ENCODE data around the gene CACNA1E. TPM values are rescaled to one million over a fixed set of nuclear protein-coding genes. Genes with fewer than 3 reads are reported as not detected.

CACNA1E gene
- total RNA-seq, 2 experiments from 2014 or later = not detected

DNA sequence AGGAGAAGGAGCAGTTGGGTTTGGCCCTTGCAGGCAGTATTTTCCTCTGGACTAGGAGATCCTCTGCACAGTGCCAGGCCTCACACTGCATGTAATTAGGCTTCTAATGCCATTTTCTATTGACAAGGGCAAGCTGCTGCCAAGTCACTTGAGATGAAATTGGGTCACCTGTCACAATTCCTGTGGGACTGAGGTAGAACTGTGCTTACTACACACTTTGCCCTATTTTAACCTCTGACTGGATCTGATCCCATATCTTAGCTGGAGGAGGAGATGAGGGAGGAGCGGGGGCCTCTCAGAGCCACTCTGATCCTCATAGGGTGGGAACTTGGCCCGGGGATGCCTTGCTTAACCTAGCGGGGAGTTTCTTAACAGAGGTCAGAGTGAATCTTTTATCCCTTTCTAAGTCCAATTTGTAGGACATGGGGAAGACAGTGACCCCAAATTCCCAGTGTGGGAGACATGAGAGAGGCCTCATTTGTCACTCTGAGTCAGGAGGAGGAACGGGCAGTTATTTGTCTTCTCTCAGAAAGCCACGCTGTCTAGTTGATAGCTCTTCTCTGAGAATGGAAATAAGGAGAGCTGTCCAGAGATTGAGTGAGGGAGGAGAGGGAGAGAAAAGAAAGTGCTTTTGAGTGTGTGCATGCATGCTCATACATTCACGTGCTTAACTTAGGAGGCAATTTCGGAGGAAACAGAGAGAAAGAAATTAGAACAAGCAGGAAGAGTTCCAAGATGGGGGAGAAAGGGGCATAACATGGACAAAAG is 121.3 kb downstream of the CACNA1E start:
- H3K9me2 ChIP-seq (ENCODE audit: insufficient read depth, low read length) = no peaks in the 10 kb centered on the region
- ChIA-PET CTCF (ENCODE audit: unreplicated experiment) (no interaction called here), POLR2A (interaction anchor here (0.7 kb wide), 1 partner anchor 409 kb away, joined by 3 read pairs; no protein-coding TSS in a partner anchor)
- H3K4me2 ChIP-seq (ENCODE audit: low read length) = no peak overlapping the region
- H3K27ac ChIP-seq (ENCODE audit: low read depth, low read length, poor library complexity, severe bottlenecking) = no peak overlapping the region
- no peak overlapping the region for H2AFZ ChIP-seq (ENCODE audit: low read length)
- H3K79me2 ChIP-seq (ENCODE audit: insufficient read depth, low read depth, low read length) = no peaks in the 10 kb centered on the region
- H4K20me1 ChIP-seq (ENCODE audit: insufficient read depth, low read length) = no peaks in the 10 kb centered on the region
- no peak overlapping the region for H3K4me3 ChIP-seq (ENCODE audit: low read depth, low read length, poor library complexity, severe bottlenecking)
- H3K9me3 ChIP-seq (ENCODE audit: low read length) = no peaks in the 10 kb centered on the region
- BruUV-seq (replicated peaks) = no TSS peak
- no peaks in the 10 kb centered on the region for H3K4me1 ChIP-seq (ENCODE audit: insufficient read depth, low read length, poor library complexity, severe bottlenecking)
- H3K36me3 ChIP-seq (ENCODE audit: insufficient read depth, low read length) = no peaks in the 10 kb centered on the region
- no peak for DNase-seq (ENCODE audit: low spot score)
- intact Hi-C loops (cut with micrococcal nuclease; ENCODE audit: unreplicated experiment) = no loop called here
- no peak for TF ChIP-seq EZH2phosphoT487 (IDR thresholded peaks at IDR 0.05; ENCODE audit: borderline replicate concordance, low read depth, low read length)
- TF ChIP-seq, protein P1, sequence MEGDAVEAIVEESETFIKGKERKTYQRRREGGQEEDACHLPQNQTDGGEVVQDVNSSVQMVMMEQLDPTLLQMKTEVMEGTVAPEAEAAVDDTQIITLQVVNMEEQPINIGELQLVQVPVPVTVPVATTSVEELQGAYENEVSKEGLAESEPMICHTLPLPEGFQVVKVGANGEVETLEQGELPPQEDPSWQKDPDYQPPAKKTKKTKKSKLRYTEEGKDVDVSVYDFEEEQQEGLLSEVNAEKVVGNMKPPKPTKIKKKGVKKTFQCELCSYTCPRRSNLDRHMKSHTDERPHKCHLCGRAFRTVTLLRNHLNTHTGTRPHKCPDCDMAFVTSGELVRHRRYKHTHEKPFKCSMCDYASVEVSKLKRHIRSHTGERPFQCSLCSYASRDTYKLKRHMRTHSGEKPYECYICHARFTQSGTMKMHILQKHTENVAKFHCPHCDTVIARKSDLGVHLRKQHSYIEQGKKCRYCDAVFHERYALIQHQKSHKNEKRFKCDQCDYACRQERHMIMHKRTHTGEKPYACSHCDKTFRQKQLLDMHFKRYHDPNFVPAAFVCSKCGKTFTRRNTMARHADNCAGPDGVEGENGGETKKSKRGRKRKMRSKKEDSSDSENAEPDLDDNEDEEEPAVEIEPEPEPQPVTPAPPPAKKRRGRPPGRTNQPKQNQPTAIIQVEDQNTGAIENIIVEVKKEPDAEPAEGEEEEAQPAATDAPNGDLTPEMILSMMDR (conservative IDR thresholded peaks at IDR 0.05; ENCODE audit: low read length) = no peak

DNA sequence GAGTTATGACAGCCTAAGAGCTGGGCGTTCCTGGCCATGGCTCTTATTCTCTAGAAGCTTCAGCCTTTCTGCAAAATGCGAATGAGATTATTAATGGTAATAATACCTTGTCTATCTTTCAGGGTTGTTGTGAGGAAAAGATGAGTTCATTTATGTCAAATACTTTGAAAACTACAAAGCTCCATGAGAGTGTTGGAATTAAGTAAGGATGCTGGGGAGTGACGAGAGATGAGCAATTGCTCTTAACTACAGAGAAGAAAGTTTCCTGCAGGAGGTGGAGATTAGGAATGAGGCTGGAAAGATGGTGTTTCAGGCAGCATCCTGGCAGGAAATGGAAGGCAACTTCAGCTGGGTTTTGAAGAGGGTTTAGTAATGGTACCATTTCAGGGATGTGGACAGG is 124.2 kb downstream of the CACNA1E start:
- Histone ChIP-seq H3K79me2 (ENCODE audit: insufficient read depth, low read depth, low read length) (no peaks in the 10 kb centered on the region), H3K9me3 (ENCODE audit: low read length) (no peaks in the 10 kb centered on the region), H3K4me3 (ENCODE audit: low read depth, low read length, poor library complexity, severe bottlenecking) (no peak overlapping the region), H4K20me1 (ENCODE audit: insufficient read depth, low read length) (no peaks in the 10 kb centered on the region), H3K27ac (ENCODE audit: low read depth, low read length, poor library complexity, severe bottlenecking) (no peak overlapping the region), H3K9me2 (ENCODE audit: insufficient read depth, low read length) (no peaks in the 10 kb centered on the region), H3K4me1 (ENCODE audit: insufficient read depth, low read length, poor library complexity, severe bottlenecking) (no peaks in the 10 kb centered on the region), H2AFZ (ENCODE audit: low read length) (no peak overlapping the region), H3K4me2 (ENCODE audit: low read length) (no peak overlapping the region), H3K36me3 (ENCODE audit: insufficient read depth, low read length) (no peaks in the 10 kb centered on the region)
- DNase-seq (ENCODE audit: low spot score) = no peak
- intact Hi-C loops (cut with micrococcal nuclease; ENCODE audit: unreplicated experiment) = no loop called here
- no TSS peak for BruUV-seq (replicated peaks)
- TF ChIP-seq, protein P1 (conservative IDR thresholded peaks at IDR 0.05; ENCODE audit: low read length) = no peak
- no peak for TF ChIP-seq EZH2phosphoT487 (IDR thresholded peaks at IDR 0.05; ENCODE audit: borderline replicate concordance, low read depth, low read length)
- POLR2A ChIA-PET = no interaction called here
- CTCF ChIA-PET (ENCODE audit: unreplicated experiment) = no interaction called here

GRCh38 chr1:181608386-181608785 is 125.1 kb downstream of the CACNA1E start:
- no peak overlapping the region for H3K27ac ChIP-seq (ENCODE audit: low read depth, low read length, poor library complexity, severe bottlenecking)
- H3K9me3 ChIP-seq (ENCODE audit: low read length) = no peaks in the 10 kb centered on the region
- no peaks in the 10 kb centered on the region for H3K9me2 ChIP-seq (ENCODE audit: insufficient read depth, low read length)
- no peaks in the 10 kb centered on the region for H3K79me2 ChIP-seq (ENCODE audit: insufficient read depth, low read depth, low read length)
- TF ChIP-seq, protein P1 (conservative IDR thresholded peaks at IDR 0.05; ENCODE audit: low read length) = no peak
- TF ChIP-seq EZH2phosphoT487 (IDR thresholded peaks at IDR 0.05; ENCODE audit: borderline replicate concordance, low read depth, low read length) = no peak
- no peak overlapping the region for H2AFZ ChIP-seq (ENCODE audit: low read length)
- intact Hi-C loops (cut with micrococcal nuclease; ENCODE audit: unreplicated experiment) = no loop called here
- ChIA-PET CTCF (ENCODE audit: unreplicated experiment) (no interaction called here), POLR2A (no interaction called here)
- no peaks in the 10 kb centered on the region for H3K4me1 ChIP-seq (ENCODE audit: insufficient read depth, low read length, poor library complexity, severe bottlenecking)
- H3K4me3 ChIP-seq (ENCODE audit: low read depth, low read length, poor library complexity, severe bottlenecking) = no peak overlapping the region
- DNase-seq (ENCODE audit: low spot score) = no peak
- no TSS peak for BruUV-seq (replicated peaks)
- no peak overlapping the region for H3K4me2 ChIP-seq (ENCODE audit: low read length)
- H4K20me1 ChIP-seq (ENCODE audit: insufficient read depth, low read length) = no peaks in the 10 kb centered on the region
- H3K36me3 ChIP-seq (ENCODE audit: insufficient read depth, low read length) = no peaks in the 10 kb centered on the region

Measured in OCI-LY7 (cell line).